GM12878 (cell line): Measurements from ENCODE around the gene ZCCHC18. TPM values are rescaled to one million over a fixed set of nuclear protein-coding genes. Genes with fewer than 3 reads are reported as not detected.

Experiments used
- ATAC-seq: fragments of 200-7000 bp; cut with Tn5 transposase; 3 replicates; pipeline ENCODE4 v1.9.1; 2020; ENCODE audit warnings: mild to moderate bottlenecking, moderate library complexity
- BruUV-seq: library from RNA; stranded (reverse); fragments of 400-500 nt; replicated peaks from 2 replicates; lab custom pipeline; 2021; lab: Mats Ljungman, UMichigan
- CTCF ChIA-PET: fragments of 300-600 bp; sonication (Branson Sonifier 250); formaldehyde crosslinking; extraction: SDS; loops from one replicate; lab custom pipeline; 2021; ENCODE audit warnings: inconsistent platforms; lab: Yijun Ruan, JAX
- POLR2A ChIA-PET: fragments of 350-600 bp; formaldehyde crosslinking; extraction: SDS; loops from one replicate; lab custom pipeline; 2021; ENCODE audit warnings: inconsistent platforms; lab: Charles Lee
- RAD21 ChIA-PET: fragments of 300-600 bp; sonication (Branson Sonifier 250); formaldehyde crosslinking; loops from one replicate; lab custom pipeline; 2023; ENCODE audit warnings: antibody characterized with exemption; ENCODE audit not compliant: unreplicated experiment; lab: Charles Lee
- SMC1A ChIA-PET: fragments of 300-600 bp; sonication (Branson Sonifier 250); formaldehyde crosslinking; loops from one replicate; lab custom pipeline; 2023; ENCODE audit not compliant: unreplicated experiment, uncharacterized antibody; lab: Charles Lee
- DNase-seq: peaks from one replicate; pipeline ENCODE4 v3.0.0-alpha.2; 2011; ENCODE audit warnings: low read depth, low spot score
- FAIRE-seq: peaks from 3 replicates; lab custom pipeline; 2011; peaks lifted over from hg19 to GRCh38; lab: Jason Lieb, UNC
- H2AFZ ChIP-seq: 2 replicates; pipeline ENCODE4 v1.6.0; 2011; ENCODE audit warnings: low read depth, low read length, control low read depth; ENCODE audit not compliant: control insufficient read depth
- H3K27ac ChIP-seq: 2 replicates; pipeline ENCODE4 v1.5.1; 2011; ENCODE audit warnings: control low read depth; ENCODE audit not compliant: control insufficient read depth, insufficient read depth
- H3K27me3 ChIP-seq, 2 experiments: replicated peaks in 1 of 2; 2 replicates each; pipeline versions ENCODE4 v1.6.0 to v1.6.1; 2011; ENCODE audit warnings: low read length in 1 of 2; ENCODE audit not compliant: control insufficient read depth in 2 of 2, insufficient read depth in 2 of 2
- H3K36me3 ChIP-seq, 2 experiments: 2 replicates each; pipeline ENCODE4 v1.5.1; 2011; ENCODE audit warnings: low read length in 1 of 2; ENCODE audit not compliant: control insufficient read depth in 2 of 2, insufficient read depth in 2 of 2
- H3K4me1 ChIP-seq: 2 replicates; pipeline ENCODE4 v1.6.1; 2011; ENCODE audit warnings: mild to moderate bottlenecking, low read length, moderate library complexity, mixed read lengths; ENCODE audit not compliant: control insufficient read depth, insufficient read depth
- H3K4me2 ChIP-seq: 2 replicates; pipeline ENCODE4 v1.6.0; 2011; ENCODE audit warnings: control low read depth; ENCODE audit not compliant: control insufficient read depth, insufficient read depth
- H3K4me3 ChIP-seq: fragments of 200-600 bp; sonication (generic); 2 replicates; pipeline ENCODE4 v1.5.1; 2016
- H3K79me2 ChIP-seq: 2 replicates; pipeline ENCODE4 v1.6.0; 2011; ENCODE audit warnings: low read length; ENCODE audit not compliant: control insufficient read depth, insufficient read depth
- H3K9ac ChIP-seq: 2 replicates; pipeline ENCODE4 v1.8.0; 2011; ENCODE audit warnings: low read length, control low read depth, mixed read lengths; ENCODE audit not compliant: control insufficient read depth, insufficient read depth
- H3K9me3 ChIP-seq: replicated peaks from 3 replicates; pipeline ENCODE4 v1.5.1; 2011; ENCODE audit warnings: mild to moderate bottlenecking, low read length; ENCODE audit not compliant: control insufficient read depth, insufficient read depth
- H4K20me1 ChIP-seq: 2 replicates; pipeline ENCODE4 v1.6.0; 2011; ENCODE audit not compliant: control insufficient read depth, insufficient read depth
- MYB ChIP-seq: fragments of 150-350 bp; IDR thresholded peaks from 2 replicates; pipeline ENCODE4 v1.6.1; 2014; ENCODE audit warnings: mild to moderate bottlenecking, low read depth, low read length, borderline replicate concordance
- NFXL1 ChIP-seq: fragments of 450-650 bp; IDR thresholded peaks from 2 replicates; pipeline ENCODE4 v1.6.1; 2017; ENCODE audit warnings: antibody characterized with exemption, mild to moderate bottlenecking, borderline replicate concordance
- SP1 ChIP-seq: IDR thresholded peaks from one replicate; pipeline ENCODE4 v1.6.1; 2011; ENCODE audit warnings: low read depth, low read length
- SPI1 ChIP-seq: IDR thresholded peaks from 2 replicates; pipeline ENCODE4 v1.6.1; 2011; ENCODE audit warnings: low read depth, mild to moderate bottlenecking, low read length, moderate library complexity, borderline replicate concordance; ENCODE audit not compliant: insufficient read depth
- TCF7 ChIP-seq: IDR thresholded peaks from 2 replicates; pipeline ENCODE4 v1.6.1; 2014; ENCODE audit warnings: antibody characterized with exemption, borderline replicate concordance
- WGBS: methylation state at CpG from one replicate; pipeline ENCODE4 v1.1.6; 2016; ENCODE audit warnings: low lambda C conversion rate; ENCODE audit not compliant: insufficient replicate concordance, insufficient coverage; ENCODE audit errors: missing lambda C conversion rate; 5-methylcytosine and 5-hydroxymethylcytosine counted together
- in situ Hi-C: fragments of 300-500 bp; cut with MboI; formaldehyde crosslinking; loops from 9 replicates; pipeline ENCODE4 v1.14.3; 2018; ENCODE audit warnings: mixed read lengths
- intact Hi-C: fragments of 100-400 bp; cut with micrococcal nuclease; formaldehyde crosslinking; loops from one replicate; pipeline ENCODE4 v1.14.2; 2022; ENCODE audit not compliant: unreplicated experiment
- polyA plus RNA-seq, 11 experiments: library from polyadenylated mRNA; depleted of rRNA in 4 of 11; unstranded in 6 of 11; stranded (reverse) in 5 of 11; fragments of >200 nt; fragmentation: Nextera tagmentation in 4 of 11; fragmentation: Illumina TruSeq in 1 of 11; extraction: Ambion mirVana in 4 of 11; extraction: Trizol in 1 of 11; gene quantifications; 1 replicate in 1 of 11; 2 replicates in 10 of 11; pipeline versions ENCODE4 v1.2.1 to v1.2.3, GENCODE V29; 2011 to 2016; ENCODE audit warnings: inconsistent platforms in 2 of 11, missing spikeins in 2 of 11, low read depth in 1 of 11
- total RNA-seq, 4 experiments: library from RNA; depleted of rRNA in 3 of 4; stranded (reverse); fragments of >200 nt in 3 of 4; fragmentation: Illumina TruSeq in 1 of 4; extraction: Trizol in 1 of 4; gene quantifications; 2 replicates each; pipeline versions ENCODE4 v1.2.1 to v1.2.3, GENCODE V29; 2013 to 2021
- TF ChIP-seq, protein P1 (sequence below): fragments of 450-650 bp; IDR thresholded peaks from 2 replicates; pipeline ENCODE4 v1.6.1; 2017; ENCODE audit warnings: low read depth, mild to moderate bottlenecking, moderate library complexity
- TF ChIP-seq, protein P2 (sequence below): IDR thresholded peaks from 2 replicates; pipeline ENCODE4 v1.6.1; 2011; ENCODE audit warnings: low read depth, mild to moderate bottlenecking, low read length, moderate library complexity, borderline replicate concordance; ENCODE audit errors: extremely low read depth

Gene ZCCHC18
- total and polyA plus RNA-seq, 10 of the 15 experiments (the other 5 are each of a cell fraction or from before 2014, with no cell fraction given) = 1.0 to 4.2 (median 2.3) TPM

DNA sequence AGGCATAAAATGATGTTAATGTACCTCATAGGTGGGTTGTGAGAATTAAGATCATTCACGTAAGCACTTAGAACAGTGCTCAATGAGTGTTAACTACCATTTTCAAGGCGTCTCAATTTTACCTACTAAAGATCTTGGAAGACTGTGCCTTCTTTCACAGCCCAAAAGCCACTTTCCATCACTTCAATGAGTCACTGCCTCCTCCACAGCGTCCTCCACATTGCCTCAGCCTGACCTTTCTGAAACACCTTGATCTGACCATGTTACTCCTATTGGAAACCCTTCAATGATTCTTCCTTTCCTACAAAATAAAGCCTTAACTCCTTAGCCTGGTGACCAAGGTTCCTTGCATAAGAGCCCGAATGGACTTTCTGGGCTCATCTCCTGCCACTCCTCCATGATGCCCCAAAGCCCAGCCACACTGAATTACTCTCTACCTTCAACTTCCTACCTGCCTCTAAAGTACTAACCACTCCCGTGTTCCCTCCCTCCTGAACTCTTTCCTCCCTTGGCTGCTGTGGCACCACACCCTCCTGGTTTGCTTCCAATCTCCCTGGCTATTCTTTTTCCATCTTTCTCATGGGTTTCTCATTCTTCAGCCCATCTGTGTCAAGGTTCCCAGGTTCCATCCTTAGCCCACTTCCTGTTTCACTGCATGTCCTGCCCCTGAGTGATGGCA lies 22.4 kb downstream of the ZCCHC18 start:
- no TSS peak for BruUV-seq
- no peak for FAIRE-seq
- Histone ChIP-seq H3K4me1 (no peaks in the 10 kb centered on the region), H3K27me3 (no peaks in the 10 kb centered on the region), H3K36me3 (no peaks in the 10 kb centered on the region), H2AFZ (no peak overlapping the region), H3K4me3 (no peak overlapping the region)
- TF ChIP-seq NFXL1 = no peak
- TF ChIP-seq SP1 = no peak
- 0 out of 2 replicates have a peak, but pooled peaks have one; percentile 10 for TF ChIP-seq SPI1
- TF ChIP-seq TCF7 = no peak
- TF ChIP-seq, protein P1, sequence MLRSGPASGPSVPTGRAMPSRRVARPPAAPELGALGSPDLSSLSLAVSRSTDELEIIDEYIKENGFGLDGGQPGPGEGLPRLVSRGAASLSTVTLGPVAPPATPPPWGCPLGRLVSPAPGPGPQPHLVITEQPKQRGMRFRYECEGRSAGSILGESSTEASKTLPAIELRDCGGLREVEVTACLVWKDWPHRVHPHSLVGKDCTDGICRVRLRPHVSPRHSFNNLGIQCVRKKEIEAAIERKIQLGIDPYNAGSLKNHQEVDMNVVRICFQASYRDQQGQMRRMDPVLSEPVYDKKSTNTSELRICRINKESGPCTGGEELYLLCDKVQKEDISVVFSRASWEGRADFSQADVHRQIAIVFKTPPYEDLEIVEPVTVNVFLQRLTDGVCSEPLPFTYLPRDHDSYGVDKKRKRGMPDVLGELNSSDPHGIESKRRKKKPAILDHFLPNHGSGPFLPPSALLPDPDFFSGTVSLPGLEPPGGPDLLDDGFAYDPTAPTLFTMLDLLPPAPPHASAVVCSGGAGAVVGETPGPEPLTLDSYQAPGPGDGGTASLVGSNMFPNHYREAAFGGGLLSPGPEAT = no peak
- TF ChIP-seq, protein P2, sequence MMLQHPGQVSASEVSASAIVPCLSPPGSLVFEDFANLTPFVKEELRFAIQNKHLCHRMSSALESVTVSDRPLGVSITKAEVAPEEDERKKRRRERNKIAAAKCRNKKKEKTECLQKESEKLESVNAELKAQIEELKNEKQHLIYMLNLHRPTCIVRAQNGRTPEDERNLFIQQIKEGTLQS = no peak
- TF ChIP-seq MYB = no peak
- TF ChIP-seq, all 136 proteins: peak for 1
- no peak overlapping the region for H3K9ac ChIP-seq
- ChIA-PET POLR2A (no interaction called here), SMC1A (no interaction called here), CTCF (interaction anchor here (1.1 to 3.4 kb wide), 2 partner anchors 35 to 290 kb away, joined by 4 to 41 read pairs; no protein-coding TSS in a partner anchor), RAD21 (no interaction called here)
- in situ Hi-C loops = loop anchor here (5.0 kb wide), 1 partner anchor 287 kb away; no protein-coding TSS in a partner anchor
- no peaks in the 10 kb centered on the region for H4K20me1 ChIP-seq
- H3K27ac ChIP-seq = no peak overlapping the region
- ATAC-seq = no peak
- 44% methylated on average over 5 of the region's 5 CpGs for WGBS
- H3K9me3 ChIP-seq = no peaks in the 10 kb centered on the region; the same call in 2 of the 3 replicates
- H3K4me2 ChIP-seq = no peak overlapping the region
- DNase-seq = no peak
- intact Hi-C loops = loop anchor here (10.0 kb wide), 1 partner anchor 600 kb away; no protein-coding TSS in a partner anchor
- no peaks in the 10 kb centered on the region for H3K79me2 ChIP-seq
